ENCODE results near the gene NOX4.
"Not testable (repeated sequence)": the region's sequence is repeated elsewhere in the genome, so short reads cannot be mapped to it uniquely, and the experiment has no call there.

- not testable (repeated sequence) for TF ChIP-seq CTCF, POLR2A (IDR thresholded peaks at IDR 0.05)
Observed at GRCh38 chr11:89387501-89387900, 103.7 kb downstream of the NOX4 start.

All from esophagus squamous epithelium (tissue), 4 donors.